CD14-positive monocyte (primary cell): Measurements from ENCODE around the gene NRP2. TPM values are rescaled to one million over a fixed set of nuclear protein-coding genes. Genes with fewer than 3 reads are reported as not detected.
A peak's percentile ranks its signal among the peaks of the same experiment; 100 is the strongest.

Experiments used
- DNase-seq, 3 donors: peaks; one replicate each; pipeline ENCODE4 v3.0.0-alpha.2; 2011 to 2022
- H2AFZ ChIP-seq: 2 replicates; pipeline ENCODE4 v1.6.0; 2012; ENCODE audit warnings: mild to moderate bottlenecking, low read depth, low read length, inconsistent platforms; ENCODE audit not compliant: insufficient read depth, poor library complexity, severe bottlenecking
- H3K27ac ChIP-seq, 2 donors: 1 replicate in 1 of 2; 2 replicates in 1 of 2; pipeline ENCODE4 v1.5.1; 2012 to 2013; ENCODE audit warnings: low read length in 2 of 2, control low read depth in 1 of 2, inconsistent platforms in 1 of 2, low read depth in 1 of 2, mild to moderate bottlenecking in 1 of 2
- H3K27me3 ChIP-seq, 2 donors: one replicate each; pipeline versions ENCODE4 v1.6.0 to v1.6.1; 2011 to 2013; ENCODE audit warnings: low read length in 2 of 2; ENCODE audit not compliant: control insufficient read depth in 2 of 2, insufficient read depth in 2 of 2
- H3K36me3 ChIP-seq, 2 donors: replicated peaks in 1 of 2; 1 replicate in 1 of 2; 2 replicates in 1 of 2; pipeline versions ENCODE4 v1.5.1 to v1.6.1; 2012 to 2013; ENCODE audit warnings: low read length in 2 of 2, control low read depth in 1 of 2, inconsistent platforms in 1 of 2, mild to moderate bottlenecking in 1 of 2; ENCODE audit not compliant: insufficient read depth in 2 of 2, control insufficient read depth in 1 of 2
- H3K4me1 ChIP-seq, 2 donors: 1 replicate in 1 of 2; 2 replicates in 1 of 2; pipeline versions ENCODE4 v1.5.1 to v1.6.1; 2012 to 2013; ENCODE audit warnings: low read length in 2 of 2, control low read depth in 1 of 2, inconsistent platforms in 1 of 2, mild to moderate bottlenecking in 1 of 2, moderate library complexity in 1 of 2; ENCODE audit not compliant: insufficient read depth in 2 of 2, control insufficient read depth in 1 of 2
- H3K4me2 ChIP-seq: replicated peaks from 2 replicates; pipeline ENCODE3; 2012; ENCODE audit warnings: low read length, moderate library complexity, mild to moderate bottlenecking; ENCODE audit not compliant: poor library complexity, severe bottlenecking; ENCODE audit errors: extremely low read depth
- H3K4me3 ChIP-seq, 3 experiments: fragments of 200-600 bp in 1 of 3; sonication (generic) in 1 of 3; replicated peaks in 1 of 3; 1 replicate in 2 of 3; 2 replicates in 1 of 3; pipeline ENCODE4 v1.5.1; 2011 to 2013; ENCODE audit warnings: low read length in 3 of 3, mild to moderate bottlenecking in 3 of 3, control low read depth in 2 of 3, low read depth in 2 of 3, inconsistent platforms in 1 of 3, moderate library complexity in 1 of 3
- H3K79me2 ChIP-seq: 2 replicates; pipeline ENCODE4 v1.6.0; 2012; ENCODE audit warnings: mild to moderate bottlenecking, control low read depth, inconsistent platforms, low read length, moderate library complexity; ENCODE audit not compliant: insufficient read depth
- H3K9ac ChIP-seq: 2 replicates; pipeline ENCODE4 v1.6.0; 2017; ENCODE audit warnings: low read length, mild to moderate bottlenecking; ENCODE audit not compliant: insufficient read depth, poor library complexity, severe bottlenecking
- H3K9me3 ChIP-seq, 2 donors: replicated peaks in 1 of 2; 1 replicate in 1 of 2; 2 replicates in 1 of 2; pipeline versions ENCODE4 v1.5.1 to v1.6.1; 2012 to 2013; ENCODE audit warnings: low read length in 2 of 2, control low read depth in 1 of 2; ENCODE audit not compliant: control insufficient read depth in 1 of 2, insufficient read depth in 1 of 2
- H4K20me1 ChIP-seq: 2 replicates; pipeline ENCODE4 v1.6.0; 2012; ENCODE audit warnings: mild to moderate bottlenecking, low read length, control low read depth, moderate library complexity; ENCODE audit not compliant: insufficient read depth
- H3K27ac Mint-ChIP-seq, 7 donors: one replicate each; pipeline ENCODE4 v1.8.0; 2020; ENCODE audit warnings: mild to moderate bottlenecking in 7 of 7, mixed read lengths in 7 of 7, moderate library complexity in 6 of 7, inconsistent platforms in 2 of 7
- H3K27me3 Mint-ChIP-seq, 3 donors: one replicate each; pipeline ENCODE4 v1.8.0; 2021 to 2022; ENCODE audit warnings: low read depth in 3 of 3, mild to moderate bottlenecking in 3 of 3, mixed read lengths in 3 of 3, moderate library complexity in 3 of 3, inconsistent platforms in 1 of 3
- H3K36me3 Mint-ChIP-seq, 2 donors: one replicate each; pipeline ENCODE4 v1.8.0; 2020; ENCODE audit warnings: mixed read lengths in 2 of 2, inconsistent platforms in 1 of 2, mild to moderate bottlenecking in 1 of 2
- H3K4me1 Mint-ChIP-seq: one replicate; pipeline ENCODE4 v1.8.0; 2020; ENCODE audit warnings: mild to moderate bottlenecking, mixed read lengths
- H3K4me3 Mint-ChIP-seq, 2 donors: one replicate each; pipeline ENCODE4 v1.8.0; 2020; ENCODE audit warnings: mild to moderate bottlenecking in 2 of 2, mixed read lengths in 2 of 2, moderate library complexity in 1 of 2
- H3K9me3 Mint-ChIP-seq, 7 donors: one replicate each; pipeline ENCODE4 v1.8.0; 2020 to 2022; ENCODE audit warnings: mixed read lengths in 7 of 7, mild to moderate bottlenecking in 6 of 7, moderate library complexity in 6 of 7, inconsistent platforms in 2 of 7
- WGBS: methylation state at CpG from one replicate; pipeline ENCODE4 v1.1.5; 2013; ENCODE audit warnings: missing lambda C conversion rate; ENCODE audit not compliant: insufficient coverage; 5-methylcytosine and 5-hydroxymethylcytosine counted together
- intact Hi-C, 2 donors: fragments of 100-400 bp; cut with micrococcal nuclease; formaldehyde crosslinking; loops; one replicate each; pipeline versions ENCODE4 v1.15.0 to v1.15.1; 2023
- polyA plus RNA-seq, 3 donors: library from polyadenylated mRNA; depleted of rRNA in 1 of 3; unstranded in 2 of 3; stranded (reverse) in 1 of 3; fragments of 300-500 nt in 2 of 3; fragments of >200 nt in 1 of 3; fragmentation: Illumina TruSeq in 2 of 3; gene quantifications; 1 replicate in 2 of 3; 2 replicates in 1 of 3; pipeline ENCODE4 v1.2.3, GENCODE V29; 2012 to 2021
- TF ChIP-seq, protein P1 (sequence below): fragments of 200-600 bp; IDR thresholded peaks from one replicate; pipeline ENCODE4 v1.8.0; 2022; ENCODE audit warnings: antibody characterized with exemption, mild to moderate bottlenecking

The NRP2 gene
- polyA plus RNA-seq, 3 donors = 0.97 to 3.3 (median 1.6) TPM

DNA sequence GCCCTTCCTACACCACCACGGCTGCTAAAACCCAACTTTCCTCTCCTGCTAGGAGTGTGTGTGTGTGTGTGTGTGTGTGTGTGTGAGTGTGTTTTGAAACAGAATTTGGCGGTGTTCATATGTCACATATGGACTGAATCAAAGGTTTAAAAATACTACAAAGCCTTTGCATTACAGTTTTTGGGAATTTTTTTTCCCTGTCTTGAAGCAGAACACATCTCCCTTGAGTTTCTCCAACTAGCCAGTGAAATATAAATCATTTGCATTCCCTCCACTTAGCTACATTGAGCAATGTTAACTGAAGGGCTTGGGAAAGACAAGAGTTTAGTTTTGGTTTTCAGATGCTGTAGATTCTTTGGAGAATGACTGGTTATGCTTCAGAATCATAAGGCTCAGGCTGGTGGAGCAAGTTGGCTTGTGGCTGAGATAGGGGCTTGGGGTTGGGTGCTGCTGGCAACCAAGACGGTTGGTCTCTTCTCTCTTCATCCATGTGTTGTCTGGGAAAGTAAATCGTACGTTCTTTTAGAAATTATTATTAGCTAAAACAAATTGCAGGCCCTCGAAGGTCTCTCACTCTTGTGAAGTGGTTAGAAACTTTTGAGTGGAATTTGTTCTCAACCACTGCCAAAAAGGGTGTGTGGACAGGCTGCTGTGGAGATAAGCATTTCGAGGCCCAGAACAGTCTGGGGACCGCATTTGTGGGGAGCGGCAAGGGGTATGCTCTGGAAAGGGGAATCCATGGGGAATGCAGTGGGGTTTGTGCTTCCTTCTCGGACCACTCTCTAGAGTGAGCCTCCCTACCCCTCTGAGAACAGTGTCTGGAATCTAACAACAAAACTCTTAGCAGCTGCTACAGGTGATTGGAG, 1.4 kb downstream of the NRP2 start:
- no peak overlapping the region for H3K27ac Mint-ChIP-seq
- WGBS = no CpG with 5 or more reads among the region's 10 CpGs
- peaks cover 78 to 87% (median 83%) of the 10 kb centered on the region in 3 donors for H3K27me3 Mint-ChIP-seq
- Histone ChIP-seq H3K4me2 (peak overlapping the region; percentile 94), H3K27me3 (peaks cover 73 to 89% of the 10 kb centered on the region in 2 donors), H4K20me1 (no peaks in the 10 kb centered on the region), H3K36me3 (no peaks in the 10 kb centered on the region), H2AFZ (no peak overlapping the region), H3K4me1 (peaks cover 35 to 51% of the 10 kb centered on the region in 2 donors), H3K9me3 (peaks cover 0 to 31% of the 10 kb centered on the region in 2 donors), H3K27ac (no peak overlapping the region), H3K9ac (no peak overlapping the region), H3K79me2 (no peaks in the 10 kb centered on the region), H3K4me3 (peak overlapping the region in 1 of 3 experiments; percentile 81)
- intact Hi-C loops = loop anchor here (10.0 kb wide), 1 partner anchor 51 kb away; no protein-coding TSS in a partner anchor
- H3K36me3 Mint-ChIP-seq = peaks cover 3 to 8% of the 10 kb centered on the region in 2 donors
- H3K4me1 Mint-ChIP-seq = peaks cover 43% of the 10 kb centered on the region
- peaks cover 0 to 19% (median 6%) of the 10 kb centered on the region in 7 donors for H3K9me3 Mint-ChIP-seq
- DNase-seq = no peak
- TF ChIP-seq, protein P1, sequence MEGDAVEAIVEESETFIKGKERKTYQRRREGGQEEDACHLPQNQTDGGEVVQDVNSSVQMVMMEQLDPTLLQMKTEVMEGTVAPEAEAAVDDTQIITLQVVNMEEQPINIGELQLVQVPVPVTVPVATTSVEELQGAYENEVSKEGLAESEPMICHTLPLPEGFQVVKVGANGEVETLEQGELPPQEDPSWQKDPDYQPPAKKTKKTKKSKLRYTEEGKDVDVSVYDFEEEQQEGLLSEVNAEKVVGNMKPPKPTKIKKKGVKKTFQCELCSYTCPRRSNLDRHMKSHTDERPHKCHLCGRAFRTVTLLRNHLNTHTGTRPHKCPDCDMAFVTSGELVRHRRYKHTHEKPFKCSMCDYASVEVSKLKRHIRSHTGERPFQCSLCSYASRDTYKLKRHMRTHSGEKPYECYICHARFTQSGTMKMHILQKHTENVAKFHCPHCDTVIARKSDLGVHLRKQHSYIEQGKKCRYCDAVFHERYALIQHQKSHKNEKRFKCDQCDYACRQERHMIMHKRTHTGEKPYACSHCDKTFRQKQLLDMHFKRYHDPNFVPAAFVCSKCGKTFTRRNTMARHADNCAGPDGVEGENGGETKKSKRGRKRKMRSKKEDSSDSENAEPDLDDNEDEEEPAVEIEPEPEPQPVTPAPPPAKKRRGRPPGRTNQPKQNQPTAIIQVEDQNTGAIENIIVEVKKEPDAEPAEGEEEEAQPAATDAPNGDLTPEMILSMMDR = no peak
- H3K4me3 Mint-ChIP-seq = peak overlapping the region; percentile 85 to 94

DNA sequence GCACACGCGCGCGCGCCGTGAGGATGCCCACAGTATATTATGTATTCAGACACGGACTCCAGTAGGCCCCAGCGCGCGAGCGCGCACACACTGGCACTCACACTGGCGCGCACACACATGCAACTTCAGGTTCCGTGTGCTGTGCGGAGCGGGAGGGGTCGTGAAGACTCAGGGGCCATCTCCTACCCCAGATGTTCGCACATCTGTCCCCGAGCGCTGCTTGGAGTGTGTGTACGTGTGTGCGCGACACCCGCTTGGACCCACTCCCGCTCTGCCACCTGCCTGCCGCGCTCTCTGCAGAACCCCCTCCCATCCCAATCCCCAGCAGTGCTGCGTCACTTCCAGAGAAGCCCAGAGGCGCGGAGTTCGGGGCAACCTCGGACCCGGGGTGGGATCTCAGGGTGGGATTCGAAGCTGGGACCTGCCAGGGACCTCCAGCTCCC, 2.6 kb downstream of the NRP2 start:
- Histone ChIP-seq H3K9ac (no peak overlapping the region), H3K27ac (no peak overlapping the region), H3K36me3 (no peaks in the 10 kb centered on the region), H3K4me3 (peak overlapping the region in 1 of 3 experiments; percentile 58), H4K20me1 (no peaks in the 10 kb centered on the region), H3K27me3 (peaks cover 77 to 96% of the 10 kb centered on the region in 2 donors), H3K4me1 (peaks cover 35 to 51% of the 10 kb centered on the region in 2 donors), H3K79me2 (no peaks in the 10 kb centered on the region), H3K4me2 (peak overlapping the region; percentile 64), H3K9me3 (peaks cover 0 to 31% of the 10 kb centered on the region in 2 donors), H2AFZ (no peak overlapping the region)
- H3K9me3 Mint-ChIP-seq = peaks cover 0 to 19% (median 6%) of the 10 kb centered on the region in 7 donors
- intact Hi-C loops = loop anchor here (10.0 kb wide), 1 partner anchor 50 kb away; no protein-coding TSS in a partner anchor
- peaks cover 43% of the 10 kb centered on the region for H3K4me1 Mint-ChIP-seq
- H3K4me3 Mint-ChIP-seq = peak overlapping the region; percentile 61 to 94
- peaks cover 3 to 8% of the 10 kb centered on the region in 2 donors for H3K36me3 Mint-ChIP-seq
- no peak for DNase-seq
- TF ChIP-seq, protein P1 = no peak
- H3K27me3 Mint-ChIP-seq = peaks cover 85 to 95% (median 86%) of the 10 kb centered on the region in 3 donors
- H3K27ac Mint-ChIP-seq = peak overlapping the region in 1 of 7 donors; percentile 28
- WGBS = 16% methylated on average over 26 of the region's 35 CpGs
